ENCODE results near the gene DCAF6.

- TF ChIP-seq CTCF (IDR thresholded peaks at IDR 0.05; ENCODE audit: low read depth, low read length) = no peak
- TF ChIP-seq EZH2phosphoT487 (IDR thresholded peaks at IDR 0.05; ENCODE audit: low read depth) = no peak
These were observed 11.2 kb downstream of the DCAF6 start for GRCh38 chr1:167947733-167948132.
